GM19397 (cell line): ENCODE measurements around the gene MAP4K1.

Experiments used
- ATAC-seq: cut with Tn5 transposase; IDR thresholded peaks from one replicate; pipeline ENCODE4 v1.9.1; 2021; ENCODE audit warnings: mild to moderate bottlenecking, moderate library complexity; ENCODE audit not compliant: unreplicated experiment

MAP4K1 gene

DNA sequence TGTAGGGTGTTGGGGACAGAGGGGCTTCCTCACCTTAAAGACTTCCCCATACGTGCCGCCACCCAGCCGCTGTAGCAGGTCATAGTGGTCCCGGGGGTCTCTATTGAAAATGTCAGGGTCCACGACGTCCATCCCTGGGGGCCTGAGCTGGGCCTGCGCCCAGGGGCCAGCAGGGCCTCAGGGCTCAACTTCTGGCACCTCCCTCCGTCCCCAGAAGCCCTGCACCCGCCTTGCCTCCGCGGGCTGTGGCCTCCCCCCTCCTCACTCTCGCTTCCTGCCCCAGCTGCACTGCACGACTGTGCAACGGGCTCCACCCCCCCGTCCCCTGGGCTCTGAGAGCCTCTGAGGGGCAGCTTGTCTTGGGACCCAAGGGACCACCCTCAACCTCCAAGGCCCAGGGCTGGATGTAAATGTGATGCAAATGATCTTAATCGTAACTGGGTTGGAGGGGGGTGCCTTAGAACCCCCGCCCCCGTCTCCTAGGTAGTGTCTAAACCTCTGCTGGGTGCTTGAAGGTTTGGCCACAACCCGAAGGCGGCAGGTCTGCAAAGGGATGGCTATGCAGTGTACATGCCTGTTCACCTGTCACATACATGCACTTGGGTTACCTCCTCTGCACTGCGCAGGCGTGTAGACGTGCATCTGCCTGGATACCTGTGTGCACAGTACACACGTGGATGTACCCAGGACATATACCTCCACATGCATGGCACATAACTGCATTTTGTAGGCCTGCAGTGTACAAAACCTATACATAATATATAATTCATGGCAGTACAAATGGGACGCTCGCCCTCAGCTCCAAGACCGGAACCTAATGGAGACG lies at the start of gene MAP4K1:
Gene MAP4K1, minus strand, starts transcription at position 190 of the 826 bp plus-strand sequence. Its CDS starts 58 bp downstream, at position 132.
- ATAC-seq, result peak; percentile 65

DNA sequence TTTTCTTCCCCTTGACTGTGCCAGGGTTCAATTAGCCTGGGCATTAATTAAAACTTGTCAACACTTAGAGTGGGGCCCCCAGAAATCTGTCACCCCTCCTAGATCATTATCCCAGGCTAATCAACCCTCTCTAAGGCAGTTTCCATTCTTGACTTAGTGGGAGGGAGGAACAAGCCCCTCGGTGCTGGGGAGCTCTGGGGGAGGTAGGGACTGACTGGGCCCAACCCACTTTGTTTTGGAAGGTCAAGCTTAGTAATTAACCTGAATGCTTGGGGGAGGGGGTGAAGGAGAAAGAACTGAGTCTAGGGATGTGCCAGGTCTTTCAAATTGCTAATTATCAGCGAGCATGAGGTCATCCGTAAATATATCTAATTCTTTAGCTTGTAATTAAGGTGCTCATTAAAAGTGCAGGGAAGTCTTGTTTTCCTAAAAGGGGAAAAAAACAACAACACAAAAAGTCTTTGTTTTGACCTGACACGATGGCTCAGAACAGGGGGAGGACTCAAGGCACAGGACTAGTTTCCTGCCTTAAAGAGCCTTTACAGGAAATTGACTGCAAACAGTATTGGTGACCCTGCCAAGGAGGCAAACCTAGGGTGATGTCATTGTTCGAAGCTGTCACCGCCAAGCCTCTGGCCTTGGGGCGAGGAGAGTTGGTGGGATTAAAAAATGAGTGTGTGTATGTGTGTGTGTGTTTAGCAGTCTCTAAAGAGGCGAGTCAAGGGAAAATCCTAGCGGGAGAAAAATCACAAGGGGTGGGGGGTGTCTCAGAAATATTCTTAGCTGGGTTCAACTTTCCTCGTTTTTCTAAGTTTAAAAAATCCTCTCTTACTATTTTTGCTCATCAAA lies 49.1 kb upstream of the MAP4K1 start:
- ATAC-seq, result no peak

DNA sequence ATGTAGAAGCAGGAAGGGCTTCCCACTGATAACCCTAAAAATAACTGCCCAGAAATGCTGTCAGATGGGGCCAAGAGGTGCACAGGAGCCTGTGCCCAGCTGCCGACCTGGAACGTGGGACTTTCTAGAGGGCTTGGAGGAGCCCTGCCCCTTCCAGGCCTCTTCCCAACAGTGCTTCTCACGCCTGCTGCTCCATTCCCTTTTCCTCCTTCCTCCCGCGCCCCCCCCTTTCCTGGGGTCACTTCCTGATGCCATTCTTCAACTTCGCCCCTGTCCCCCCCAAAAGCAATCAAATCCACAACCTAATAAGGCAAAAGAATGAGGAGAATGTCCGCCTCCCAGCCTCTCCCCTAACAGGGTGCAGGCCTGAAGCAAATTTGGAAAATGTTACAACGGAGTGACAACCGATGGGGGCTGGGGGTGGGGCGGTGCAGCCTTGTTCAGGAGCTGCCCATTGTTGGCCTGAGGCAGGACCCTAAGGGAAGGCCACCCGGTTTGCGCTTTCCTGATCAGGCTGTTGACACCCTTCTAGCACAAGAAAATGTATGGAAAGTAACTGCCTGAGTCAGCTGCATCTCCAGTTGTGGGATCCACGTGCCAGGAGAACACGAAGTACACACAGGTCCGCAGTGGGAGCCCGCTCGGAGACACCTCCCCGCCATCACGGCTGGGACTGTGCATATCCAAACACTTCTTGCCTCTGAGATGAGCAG lies 48.4 kb upstream of the MAP4K1 start:
- no peak for ATAC-seq

DNA sequence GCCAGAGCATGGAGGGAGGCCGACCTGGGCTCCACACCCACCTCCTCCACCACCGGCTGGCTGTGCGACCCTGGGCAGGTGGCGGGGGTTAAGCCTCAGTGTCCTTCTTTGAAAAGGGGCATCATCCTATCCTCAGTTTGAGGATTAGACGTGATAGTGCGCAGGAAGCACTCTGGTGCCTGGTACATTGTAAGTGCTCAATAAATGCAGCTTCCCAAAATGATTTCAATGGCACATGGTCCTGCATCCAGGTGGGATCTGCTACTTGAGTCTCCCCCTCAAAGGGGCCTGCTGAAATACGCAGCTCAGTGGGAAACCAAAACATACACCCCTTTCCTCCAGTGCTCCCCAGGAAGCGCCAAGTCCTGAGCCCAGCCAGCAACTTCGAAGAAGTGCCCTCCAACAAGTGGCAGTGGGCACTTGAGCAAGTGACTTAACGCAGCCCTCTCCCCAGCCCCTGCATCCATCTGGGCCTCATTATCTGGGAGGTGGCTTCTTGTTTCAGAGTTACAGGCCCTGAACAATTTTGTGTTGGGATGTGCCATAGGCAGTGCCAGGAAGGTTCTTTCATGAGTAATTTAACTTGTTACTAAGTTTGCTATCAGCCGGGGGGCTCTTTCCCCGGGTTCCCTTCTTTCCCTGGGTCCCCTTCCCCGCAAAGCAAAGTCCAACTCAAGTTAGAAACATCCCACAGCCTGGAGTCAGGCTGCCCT lies 47.6 kb upstream of the MAP4K1 start:
- ATAC-seq, result no peak

DNA sequence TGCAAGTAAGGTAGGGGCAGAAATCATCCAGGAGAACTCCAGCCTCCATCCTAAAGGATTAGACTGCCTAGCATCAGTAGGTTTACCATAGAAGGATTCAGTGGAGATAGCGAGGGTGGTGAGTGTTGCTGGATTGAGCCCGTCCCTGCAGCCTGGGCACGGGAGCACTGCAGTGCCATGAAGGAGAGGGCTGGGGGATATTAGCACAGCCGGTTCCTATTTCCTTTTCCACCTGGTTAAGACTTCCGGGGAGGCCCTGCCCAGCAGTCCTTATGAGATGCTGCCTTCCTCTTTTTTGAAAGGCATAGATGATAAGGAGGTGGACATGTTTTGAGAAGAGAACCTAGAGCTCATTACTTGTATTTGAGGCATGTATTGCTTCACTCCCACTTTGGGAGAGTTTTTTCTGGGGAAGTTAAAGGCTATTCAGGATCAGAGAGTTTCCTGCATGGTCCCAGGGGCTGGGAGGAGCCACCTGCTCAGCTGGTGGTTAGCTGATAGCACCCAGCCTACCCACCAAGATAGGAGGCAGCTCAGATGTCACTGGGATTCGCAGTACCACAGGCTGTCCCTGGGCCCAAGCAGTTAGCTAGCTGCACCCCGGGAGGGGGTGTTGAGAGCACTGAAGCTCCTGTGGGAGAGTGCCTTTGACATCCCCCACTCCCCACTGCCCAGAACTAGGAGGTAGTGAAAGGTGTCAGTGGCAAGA lies 46.9 kb upstream of the MAP4K1 start:
- no peak for ATAC-seq

DNA sequence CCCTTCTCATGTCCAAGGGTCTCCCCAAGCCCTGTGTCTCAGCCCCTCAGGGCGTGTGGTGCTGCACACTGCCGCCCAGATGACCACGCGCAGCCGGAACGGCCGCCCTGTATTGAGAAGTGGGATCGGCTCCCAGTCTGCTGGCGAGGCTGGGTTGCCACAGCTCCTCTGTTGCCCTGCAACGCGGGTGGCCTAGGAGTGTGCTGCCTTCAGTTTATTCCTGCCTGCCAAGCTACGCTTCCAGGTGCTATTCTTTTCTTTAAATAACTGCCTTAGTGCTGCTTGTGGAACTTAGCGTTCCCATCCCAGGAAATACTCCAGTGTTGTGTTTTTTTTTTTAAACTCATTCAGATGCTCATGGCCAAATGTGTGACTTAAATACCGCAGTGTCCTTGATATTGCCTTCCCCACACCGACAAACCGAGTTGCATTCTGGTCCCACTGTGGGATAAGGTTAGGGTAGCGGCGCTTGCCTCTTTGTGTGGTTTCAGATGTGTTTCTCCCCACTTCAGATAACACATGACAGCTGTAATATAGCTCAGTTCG lies 46.3 kb upstream of the MAP4K1 start:
- no peak for ATAC-seq

DNA sequence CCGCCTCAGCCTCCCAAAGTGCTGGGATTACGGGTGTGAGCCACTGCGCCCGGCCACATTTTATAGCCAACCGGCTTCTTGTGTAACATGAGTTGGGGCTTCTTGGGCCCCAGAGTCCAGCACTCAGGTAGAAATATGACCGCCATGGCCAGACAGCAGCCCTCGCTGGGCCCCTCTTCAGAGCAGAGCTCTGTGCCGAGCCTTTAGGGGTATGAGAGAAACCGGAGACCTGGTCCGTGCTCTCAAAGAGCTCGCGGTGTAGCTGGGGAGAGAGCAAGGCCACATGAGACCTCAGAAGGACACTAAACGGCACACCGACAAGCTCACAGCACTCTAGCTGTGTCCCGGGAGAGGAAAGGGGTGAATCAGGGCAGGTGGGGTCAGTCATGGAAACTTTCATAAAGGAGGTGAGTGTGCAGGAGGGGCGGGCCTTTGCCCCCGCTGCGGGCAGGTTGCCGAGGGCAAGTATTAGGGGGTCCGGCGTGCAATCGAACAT lies 45.5 kb upstream of the MAP4K1 start:
- no peak for ATAC-seq

DNA sequence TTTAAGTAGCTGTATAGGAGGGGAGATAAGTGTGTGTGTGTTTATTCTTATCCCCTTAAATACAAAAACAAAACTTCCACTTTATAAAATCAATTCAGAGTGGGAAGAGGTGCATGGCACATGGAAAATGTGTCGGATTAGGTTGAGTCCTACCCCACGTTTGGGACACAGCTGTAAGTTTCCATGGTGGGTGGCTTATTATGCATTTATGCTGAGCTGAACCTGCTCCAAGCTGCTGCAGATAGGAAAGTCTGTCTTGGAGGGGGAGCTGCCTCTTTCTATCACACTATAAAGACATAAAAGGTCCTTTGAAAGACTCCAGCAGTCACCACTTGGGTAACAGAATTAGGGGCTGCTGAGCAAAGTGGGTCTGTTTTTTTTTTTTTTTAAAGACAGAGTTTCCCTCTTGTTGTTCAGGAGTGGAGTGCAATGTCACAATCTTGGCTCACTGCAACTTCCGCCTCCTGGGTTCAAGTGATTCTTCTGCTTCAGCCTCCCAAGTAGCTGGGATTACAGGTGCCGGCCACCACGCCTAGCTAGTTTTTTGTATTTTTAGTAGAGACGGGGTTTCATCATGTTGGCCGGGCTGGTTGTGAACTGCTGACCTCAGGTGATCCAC lies 44.9 kb upstream of the MAP4K1 start:
- ATAC-seq, result no peak

DNA sequence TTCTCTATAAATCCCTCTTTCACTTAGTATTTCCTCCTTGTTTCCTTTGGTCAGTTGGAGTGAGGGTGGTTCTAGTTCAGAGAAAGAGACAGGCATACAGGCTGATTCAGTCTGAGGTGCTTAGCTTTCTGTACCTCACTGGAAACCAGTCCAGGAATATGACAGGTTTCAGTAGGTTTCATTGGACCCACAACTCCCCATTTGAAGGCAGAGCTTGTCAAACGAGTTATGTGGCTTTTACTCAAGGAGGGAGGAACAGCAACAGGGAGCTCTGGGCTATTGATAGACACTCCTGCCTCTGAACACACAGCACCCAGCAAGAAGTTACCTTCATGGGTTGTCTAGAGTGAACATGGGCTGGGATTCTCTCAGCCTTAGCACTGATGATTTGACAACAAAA lies 44.2 kb upstream of the MAP4K1 start:
- ATAC-seq, result no peak

DNA sequence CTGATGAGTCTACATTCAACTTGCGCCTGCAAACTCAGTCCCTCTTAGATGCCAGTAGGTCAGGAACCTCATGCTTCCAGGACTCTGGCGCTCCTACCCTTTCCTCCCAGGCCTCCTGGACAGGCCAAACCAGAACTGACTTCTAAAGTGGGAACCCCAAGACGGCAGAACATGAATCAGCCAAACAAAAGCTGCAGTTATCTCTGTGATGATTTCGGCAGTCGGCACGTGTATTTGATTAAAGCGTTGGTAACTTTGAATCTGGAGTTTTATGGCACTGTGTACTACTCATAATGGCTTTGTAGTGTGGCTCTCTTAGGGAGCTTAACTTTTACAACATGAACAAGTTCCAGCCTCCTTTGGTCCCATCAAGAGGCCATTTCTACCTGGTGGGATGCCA lies 43.4 kb upstream of the MAP4K1 start:
- ATAC-seq, result no peak

DNA sequence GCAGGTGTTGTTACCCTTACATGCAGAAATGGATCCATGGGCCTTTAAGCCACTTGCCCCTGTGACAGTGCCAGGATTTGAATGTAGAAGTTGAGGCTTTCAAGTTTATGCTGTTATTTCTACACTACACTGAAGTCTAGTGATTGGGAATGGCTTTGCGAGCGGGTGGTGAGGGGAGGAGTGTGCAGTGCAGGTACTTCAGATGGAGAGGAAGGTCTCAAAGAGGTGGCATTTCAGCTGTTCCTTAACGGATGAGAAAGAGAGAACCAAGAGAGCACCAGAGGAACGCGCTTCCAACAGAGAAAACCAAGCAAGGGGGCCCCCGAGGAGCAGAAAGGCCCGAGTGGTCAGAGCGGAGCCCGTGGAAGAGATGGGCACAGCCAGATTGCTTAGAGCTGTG lies 43.0 kb upstream of the MAP4K1 start:
- ATAC-seq, result no peak

DNA sequence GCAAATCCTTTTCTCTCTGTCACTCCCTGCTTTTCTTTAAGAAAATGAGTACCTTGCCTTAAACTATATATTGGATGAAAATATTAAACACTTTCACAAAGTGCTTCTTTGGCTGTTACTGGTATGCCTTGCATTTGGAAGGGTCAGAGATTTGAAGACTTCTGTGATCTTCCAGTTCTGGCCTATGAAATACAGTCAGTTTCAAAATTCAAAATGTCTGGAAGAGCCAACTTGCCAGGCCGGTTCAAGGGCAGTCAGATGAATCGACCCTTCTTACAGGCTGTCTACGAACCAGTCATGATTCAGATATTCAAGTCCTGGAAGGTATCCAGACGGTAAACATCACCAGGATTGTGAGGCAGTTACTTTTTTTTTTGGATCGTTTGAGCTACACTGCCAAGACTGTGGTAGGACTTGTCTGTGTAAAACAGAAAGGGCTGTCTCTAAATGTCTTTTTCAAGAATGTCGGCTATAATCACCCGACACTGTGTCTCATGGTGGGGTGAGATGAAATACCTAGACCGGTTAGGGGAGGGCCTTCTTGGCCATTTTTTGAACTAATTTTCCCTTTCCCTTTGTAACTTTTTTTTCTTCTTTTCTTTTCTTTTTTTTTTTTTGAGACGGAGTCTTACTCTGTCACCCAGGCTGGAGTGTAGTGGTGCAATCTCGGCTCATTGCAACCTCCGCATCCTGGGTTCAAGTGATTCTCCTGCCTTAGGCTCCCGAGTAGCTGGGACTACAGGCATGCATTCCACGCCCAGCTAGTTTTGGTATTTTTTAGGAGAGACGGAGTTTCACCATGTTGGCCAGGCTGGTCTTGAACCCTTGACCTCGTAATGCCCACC lies 40.9 kb upstream of the MAP4K1 start:
- no peak for ATAC-seq

DNA sequence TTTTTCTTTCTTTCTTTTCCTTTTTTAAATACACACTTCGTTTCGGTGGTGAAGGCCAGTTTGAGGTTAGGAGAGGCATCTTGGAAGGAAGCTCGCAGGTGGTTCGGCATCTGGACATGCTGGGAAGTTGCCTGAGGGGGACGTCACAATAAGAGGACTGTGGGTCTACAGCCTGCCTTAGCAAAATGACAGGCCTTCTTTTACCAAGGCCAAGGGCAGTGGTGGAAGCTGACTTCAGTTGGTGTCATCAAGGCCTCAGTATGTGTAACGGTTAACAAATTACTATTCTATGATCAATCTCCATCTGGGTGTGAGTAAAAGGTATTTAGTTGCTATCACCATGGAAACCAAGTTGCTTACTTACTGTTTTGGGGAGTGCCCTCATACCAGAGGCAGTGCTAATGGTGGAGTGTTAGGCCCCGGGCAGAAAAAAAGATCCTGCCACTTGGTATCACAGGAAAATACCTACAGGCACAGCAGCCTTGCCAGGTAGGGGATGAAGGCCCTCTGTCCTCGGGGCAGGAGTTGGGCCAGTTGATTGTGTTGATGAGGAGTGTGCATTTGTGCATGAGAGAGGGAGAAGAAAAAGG lies 40.0 kb upstream of the MAP4K1 start:
- ATAC-seq, result no peak

DNA sequence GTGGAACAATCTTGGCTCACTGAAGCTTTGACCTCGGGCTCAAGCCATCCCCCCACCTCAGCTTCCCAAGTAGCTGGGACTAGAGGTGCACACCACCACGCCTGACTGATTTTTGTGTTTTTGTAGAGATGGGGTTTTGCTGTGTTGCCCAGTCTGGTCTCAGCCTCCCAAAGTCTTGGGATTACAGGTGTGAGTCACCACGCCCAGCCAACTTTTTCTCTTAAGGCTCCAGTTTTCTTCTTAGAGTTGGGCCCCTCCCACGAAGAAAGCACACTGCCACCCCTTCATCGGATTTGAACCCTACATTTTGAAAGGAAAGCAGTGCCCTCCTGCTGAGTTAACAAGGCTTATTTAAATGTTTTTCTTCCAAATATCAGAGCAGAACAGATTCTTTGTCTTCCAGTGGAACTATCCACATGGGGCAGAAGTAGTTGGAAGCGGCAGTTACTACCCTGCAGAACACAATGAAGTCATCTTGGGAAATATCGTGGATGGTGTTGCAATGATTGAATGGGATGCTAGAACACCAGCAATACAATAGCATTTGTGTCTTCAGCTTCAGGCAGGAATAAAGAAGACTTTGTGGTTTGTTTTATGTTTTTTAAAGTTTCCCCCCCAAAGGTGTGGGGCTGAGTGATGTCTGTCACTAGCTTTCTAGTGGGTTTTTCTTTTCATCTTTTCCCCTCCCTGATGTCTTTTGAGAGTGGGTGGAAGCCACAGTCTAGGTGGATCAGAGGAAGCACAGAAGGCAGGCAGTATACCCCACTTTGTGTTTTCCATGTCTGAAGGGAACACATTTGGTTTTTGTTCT lies 38.6 kb upstream of the MAP4K1 start:
- ATAC-seq, result no peak

DNA sequence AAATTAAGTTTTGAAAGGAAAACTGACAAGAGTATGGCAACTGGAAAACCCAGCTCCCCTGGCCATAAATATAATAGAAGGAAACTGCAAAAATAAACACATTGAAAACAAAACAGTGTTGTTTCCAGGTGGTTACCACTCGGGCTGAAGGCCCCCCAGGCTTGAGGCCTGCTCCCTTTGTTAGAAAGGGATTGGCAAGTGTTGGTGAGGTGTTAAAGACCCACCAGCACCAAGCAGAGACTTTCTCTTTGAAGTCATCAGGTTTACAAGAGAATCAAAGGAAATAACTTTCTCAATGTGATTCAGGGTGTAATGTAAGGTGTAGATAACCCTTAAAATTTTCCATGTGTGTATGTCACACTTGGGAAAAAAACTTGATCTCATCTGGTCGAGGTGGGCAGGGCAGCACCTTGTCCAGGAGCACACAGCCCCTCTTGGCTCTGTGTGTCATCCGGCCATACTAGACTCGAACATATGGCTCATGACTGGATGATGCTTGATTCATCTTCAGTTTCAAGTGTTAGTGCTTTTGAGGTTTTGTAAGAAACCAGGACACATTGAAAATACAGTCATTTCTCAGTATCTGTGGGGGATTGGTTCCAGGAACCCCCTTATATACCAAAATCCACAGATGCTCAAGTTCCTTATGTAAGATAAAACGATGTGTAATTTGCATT lies 37.5 kb upstream of the MAP4K1 start:
- ATAC-seq, result no peak

DNA sequence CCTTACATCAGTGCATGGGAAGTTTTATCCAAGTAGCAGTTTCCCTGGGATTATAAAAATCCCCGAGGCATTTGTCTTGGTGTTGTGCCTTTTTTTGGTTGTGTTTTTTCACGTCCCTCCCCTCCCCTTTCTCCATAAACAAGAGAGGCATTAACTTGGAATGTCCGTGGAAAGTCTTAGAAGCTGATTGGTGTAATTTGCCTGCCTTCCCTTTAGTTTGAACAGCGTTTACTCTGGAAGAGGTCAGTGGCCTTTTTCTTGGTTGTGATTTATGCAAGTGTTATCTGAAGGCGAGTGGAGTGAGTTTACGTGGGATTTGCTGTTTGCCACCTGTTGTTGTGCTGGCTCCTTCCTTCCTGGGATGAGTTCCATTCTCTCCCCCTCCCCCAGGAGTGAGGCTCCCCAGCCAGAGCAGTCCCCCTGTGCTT lies 36.9 kb upstream of the MAP4K1 start:
- ATAC-seq, result no peak
